Activated CD4-positive, alpha-beta T cell treated with anti-CD3 and anti-CD28 coated beads, Interleukin-2, amount 50 U/mL, for 4 hours (primary cell): Measurements from ENCODE around the gene PHF2.
A peak's percentile ranks its signal among the peaks of the same experiment; 100 is the strongest.

Experiments used
- DNase-seq, 2 experiments: peaks; one replicate each; pipeline ENCODE4 v3.0.0-alpha.2; 2020

Gene PHF2

GRCh38 chr9:93569621-93570174 is 6.7 kb upstream of the PHF2 start:
- DNase-seq, result no peak

- no peak for DNase-seq
Observed at GRCh38 chr9:93572221-93572620, 4.2 kb upstream of the PHF2 start.

- DNase-seq, result no peak
Observed at GRCh38 chr9:93572636-93573515, 3.5 kb upstream of the PHF2 start.

- DNase-seq, result no peak
Observed at GRCh38 chr9:93573516-93573828, 2.9 kb upstream of the PHF2 start.

GRCh38 chr9:93574091-93574899 is 2.1 kb upstream of the PHF2 start:
- no peak for DNase-seq

GRCh38 chr9:93574900-93575795 is 1.2 kb upstream of the PHF2 start:
- no peak for DNase-seq

DNA sequence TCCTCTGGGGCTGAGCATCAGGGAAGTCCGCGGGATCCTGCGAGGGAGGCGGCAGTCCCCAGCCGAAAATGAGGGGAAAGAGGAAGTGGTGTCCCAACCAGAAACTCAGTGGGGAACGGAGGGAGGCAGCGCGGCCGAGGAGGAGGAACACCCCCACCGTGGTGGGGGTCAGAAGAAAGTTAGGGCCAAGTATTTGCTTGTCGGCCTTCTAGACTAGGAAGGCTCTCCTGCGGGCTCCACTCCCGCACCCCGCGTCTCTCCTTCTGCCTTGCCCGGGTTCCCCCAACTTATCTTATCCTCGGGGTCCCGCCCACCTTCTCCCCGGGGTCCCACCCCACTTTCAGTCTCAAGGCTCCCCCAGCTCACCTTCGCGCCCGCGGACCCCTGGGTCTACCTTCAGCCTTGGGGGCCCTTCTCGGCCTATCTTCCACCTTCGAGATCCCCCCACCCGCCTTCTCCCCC is 557 bp upstream of the PHF2 start:
- peak; percentile 39 to 40 for DNase-seq

DNA sequence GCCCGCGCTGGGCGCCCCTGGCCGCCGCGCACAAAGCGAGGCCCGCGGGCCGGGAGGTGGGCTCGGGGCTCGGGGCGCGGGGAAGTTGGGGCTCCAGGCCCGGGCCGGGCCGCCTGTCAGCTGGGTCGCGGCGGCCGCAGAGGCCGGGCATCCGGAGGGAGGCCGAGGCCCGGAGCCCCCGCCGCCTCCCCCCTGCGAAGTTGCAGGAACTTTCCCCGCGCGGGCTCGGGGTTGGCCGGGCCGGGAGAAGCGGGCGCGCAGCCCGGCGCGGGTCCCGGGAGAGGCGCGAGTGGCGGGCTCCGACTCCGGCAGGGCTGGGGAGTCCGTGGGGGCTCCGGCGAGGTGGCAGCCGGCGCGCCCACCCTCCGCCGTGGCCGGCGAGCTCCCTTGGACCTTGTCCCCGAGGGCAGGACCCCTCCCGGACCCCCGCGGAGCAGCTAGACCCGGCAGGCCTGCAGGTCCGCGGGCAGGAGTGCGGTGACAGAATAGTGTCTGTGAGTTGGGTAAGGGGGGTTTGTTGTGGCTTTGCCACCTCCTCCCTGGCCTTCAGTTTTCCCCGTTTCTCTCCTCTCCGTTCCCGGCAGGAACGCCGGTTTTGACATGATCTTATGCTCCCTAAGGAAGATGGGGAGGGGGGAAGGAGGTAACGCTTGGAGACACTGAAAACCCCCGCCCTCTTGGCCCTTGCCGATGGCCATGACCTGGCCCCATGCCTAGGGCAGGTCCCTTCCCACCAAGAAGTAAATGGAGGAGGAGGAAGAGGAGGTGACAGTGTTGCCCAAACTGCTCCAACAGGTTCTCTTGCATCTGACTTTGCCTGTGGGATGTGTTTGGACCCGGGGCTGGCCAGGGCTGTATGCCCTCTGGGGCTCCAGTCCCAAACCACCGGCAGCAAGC is 942 bp downstream of the PHF2 start:
- DNase-seq, result no peak

GRCh38 chr9:93577975-93578682 is 1.7 kb downstream of the PHF2 start:
- DNase-seq, result no peak

- no peak for DNase-seq
Observed at GRCh38 chr9:93578844-93579243, 2.5 kb downstream of the PHF2 start.

- no peak for DNase-seq
Observed at GRCh38 chr9:93579711-93580516, 3.5 kb downstream of the PHF2 start.

GRCh38 chr9:93580654-93581380 is 4.4 kb downstream of the PHF2 start:
- no peak for DNase-seq

DNA sequence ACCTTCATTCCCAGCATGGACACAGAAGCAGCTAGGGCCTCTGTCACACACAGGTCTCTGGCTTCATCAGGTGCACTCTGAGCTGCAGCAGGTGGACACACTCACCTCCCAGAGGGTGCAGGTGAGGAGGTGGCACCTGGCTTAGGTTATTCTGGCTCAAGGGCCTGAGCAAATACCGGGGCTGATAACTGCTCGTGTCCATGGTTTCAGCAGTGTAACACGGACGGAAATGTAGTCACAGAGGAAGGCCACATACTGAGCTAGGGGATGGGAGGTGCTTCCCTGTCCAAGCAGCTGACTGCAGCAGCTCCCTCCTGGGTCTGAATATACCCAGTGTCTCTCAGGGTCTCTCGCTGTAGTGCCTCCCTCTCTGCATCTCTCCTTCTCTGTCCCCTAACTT is 5.7 kb downstream of the PHF2 start:
- DNase-seq, result no peak

GRCh38 chr9:93582550-93582949 is 6.2 kb downstream of the PHF2 start:
- no peak for DNase-seq

DNA sequence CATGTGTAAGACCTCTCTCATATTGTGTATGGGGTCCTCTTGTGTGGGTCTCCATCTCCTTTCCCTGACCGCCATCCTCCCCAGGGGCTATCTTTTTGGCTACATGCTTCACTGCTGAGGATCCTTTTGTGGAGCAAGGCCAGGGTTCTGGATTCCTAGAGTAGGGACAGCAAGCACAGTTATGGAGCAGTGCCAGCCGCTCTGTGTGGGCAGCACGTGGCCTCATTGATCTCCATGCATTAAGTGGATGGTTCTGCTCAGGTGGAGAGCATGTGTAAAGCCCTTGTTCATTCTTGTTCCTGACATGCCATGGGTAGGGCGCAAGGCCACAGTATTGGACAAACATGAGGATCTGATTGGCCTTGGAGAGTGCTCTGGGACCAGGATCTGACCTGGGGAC is 8.9 kb downstream of the PHF2 start:
- no peak for DNase-seq

DNA sequence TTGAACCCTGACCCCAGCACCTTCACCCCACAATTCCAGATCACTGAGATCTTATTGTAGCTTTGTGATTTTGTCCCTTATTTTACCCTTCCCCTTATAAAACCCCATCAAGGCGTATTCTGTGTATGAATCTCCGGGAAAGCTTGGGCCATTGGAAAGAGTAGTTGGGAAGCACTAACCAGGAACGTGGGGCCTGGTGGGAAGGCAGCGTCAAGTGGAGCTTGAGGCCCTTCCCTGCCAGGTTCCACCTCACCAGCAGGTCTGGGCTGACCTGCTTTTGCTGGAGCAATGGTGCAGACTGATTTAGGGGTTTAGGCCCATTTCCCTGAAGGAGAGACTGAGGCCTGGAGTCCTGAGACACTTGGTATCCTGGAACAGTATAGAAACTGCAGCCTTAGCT is 9.3 kb downstream of the PHF2 start:
- DNase-seq, result no peak

DNA sequence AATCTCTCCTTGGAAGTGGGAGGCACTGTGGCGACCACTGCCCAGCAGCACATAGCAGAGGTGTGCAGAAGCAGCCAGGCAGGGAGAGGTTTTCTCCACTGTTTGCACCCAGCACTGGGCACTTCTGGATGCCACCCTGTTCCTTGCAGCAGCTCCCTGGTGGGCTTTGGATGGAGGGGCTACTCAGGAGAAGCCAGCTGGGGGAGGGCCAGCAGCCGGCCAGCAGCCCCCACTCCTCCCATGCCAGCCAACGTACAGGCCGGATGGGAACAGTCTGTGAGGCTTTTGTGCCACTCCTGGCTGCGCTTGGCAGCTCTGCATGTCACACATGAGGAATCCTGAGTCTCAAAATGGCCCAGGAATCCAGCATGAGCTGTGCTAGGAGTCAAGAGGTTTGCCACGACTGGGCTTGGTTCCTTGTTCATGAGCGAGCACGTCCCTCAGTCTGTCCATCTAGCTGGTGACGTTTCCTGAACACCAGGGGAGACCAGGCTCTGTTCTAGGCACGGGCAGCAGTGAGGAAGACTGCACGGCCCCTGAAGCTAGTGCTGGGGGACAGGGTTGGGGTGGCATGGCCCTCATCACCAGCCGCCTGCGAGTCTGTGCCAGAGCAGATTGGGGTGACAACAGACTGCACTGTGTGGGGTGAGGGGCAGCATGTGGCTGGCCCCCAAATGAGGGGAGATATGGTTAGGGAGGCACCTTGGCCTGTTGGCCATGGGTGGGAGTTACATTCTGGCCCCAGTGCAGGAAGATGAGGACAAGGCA is 10.1 kb downstream of the PHF2 start:
- DNase-seq, result no peak

DNA sequence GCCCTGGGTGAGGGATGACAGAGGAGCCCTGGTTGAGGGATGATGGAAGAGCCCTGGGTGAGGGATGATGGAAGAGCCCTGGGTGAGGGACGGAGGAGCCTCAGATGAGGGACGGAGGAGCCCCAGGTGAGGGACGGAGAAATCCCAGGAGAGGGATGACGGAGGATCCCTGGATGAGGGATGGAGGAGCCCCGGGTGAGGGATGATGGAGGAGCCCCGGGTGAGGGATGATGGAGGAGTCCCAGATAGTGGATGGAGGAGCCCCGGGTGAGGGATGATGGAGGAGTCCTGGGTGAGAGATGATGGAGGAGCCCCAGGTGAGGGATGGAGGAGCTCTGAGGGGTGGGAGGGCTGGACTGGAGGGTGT is 10.9 kb downstream of the PHF2 start:
- DNase-seq, result no peak
